Measurements from ENCODE around the gene C1orf94. TPM values are rescaled to one million over a fixed set of nuclear protein-coding genes. Genes with fewer than 3 reads are reported as not detected.
A peak's percentile ranks its signal among the peaks of the same experiment; 100 is the strongest.

C1orf94 gene
- total and polyA plus RNA-seq, 2 of the 8 experiments (the other 6 are each of a cell fraction or from before 2014, with no cell fraction given), result 5.8 to 12.5 TPM

DNA sequence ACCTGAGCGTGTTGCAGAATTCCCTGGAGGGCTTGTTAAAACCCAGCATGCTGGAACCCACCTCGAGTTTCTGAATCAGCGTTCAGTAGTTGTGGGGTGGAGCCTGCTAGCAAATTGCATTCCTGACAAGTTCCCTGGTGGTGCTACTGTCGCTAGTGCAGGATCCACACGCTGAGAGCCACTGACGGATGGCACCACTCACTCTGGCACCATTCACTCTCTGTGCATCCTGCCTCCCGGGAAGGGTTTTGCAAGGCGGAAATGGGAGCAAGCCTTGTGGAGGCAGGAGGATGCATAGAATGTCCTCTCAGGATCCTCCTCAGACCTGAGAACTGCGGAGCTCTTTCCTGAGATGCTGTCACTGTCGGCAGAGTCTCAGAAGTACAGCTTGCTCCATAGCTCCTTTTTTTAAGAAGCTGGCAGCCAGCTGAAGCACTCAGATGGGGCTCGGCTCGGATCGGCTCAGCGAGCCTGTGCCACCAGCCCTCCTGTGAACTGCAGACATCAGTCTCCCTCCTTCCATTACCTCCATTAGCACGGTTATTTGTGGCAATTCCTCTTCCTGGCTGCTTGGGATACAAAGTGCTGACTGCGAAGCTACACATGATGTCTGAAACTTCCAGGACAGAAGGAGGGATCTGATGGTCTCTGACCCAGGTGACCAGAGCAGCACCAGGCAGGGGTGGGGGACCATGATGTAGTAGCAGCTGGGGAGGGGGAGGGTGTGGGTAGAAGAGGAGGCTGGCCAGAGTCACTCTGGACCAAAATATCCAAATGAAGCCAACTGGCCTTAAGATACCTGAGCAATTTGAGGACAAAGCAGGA, 89.6 kb downstream of the C1orf94 start:
- Histone ChIP-seq H4K20me1 (replicated peaks in 1 of 2; ENCODE audit: control insufficient read depth in 1 of 2, insufficient read depth in 2 of 2, low read length in 2 of 2) (peaks cover 0 to 2% of the 10 kb centered on the region in 2 experiments), H2AFZ (ENCODE audit: low read length) (0 out of 2 replicates have a peak overlapping the region, but pooled peaks have one; percentile 7), H3K36me3 (ENCODE audit: control insufficient read depth in 2 of 4, insufficient read depth in 4 of 4, low read length in 3 of 4) (no peaks in the 10 kb centered on the region), H4K8ac (ENCODE audit: extremely low read depth, insufficient read depth, low read length) (no peak overlapping the region), H3K79me1 (ENCODE audit: low read depth, low read length) (no peaks in the 10 kb centered on the region), H3K4ac (replicated peaks; ENCODE audit: insufficient read length, low read depth, low read length) (no peak overlapping the region), H2AK5ac (ENCODE audit: low read depth, low read length) (no peak overlapping the region), H2BK20ac (ENCODE audit: low read length) (no peak overlapping the region), H4K91ac (replicated peaks; ENCODE audit: insufficient read length, low read length) (no peak overlapping the region), H3K4me1 (replicated peaks in 1 of 4; ENCODE audit: control insufficient read depth in 3 of 4, insufficient read depth in 4 of 4, low read length in 3 of 4) (peaks cover 0 to 5% (median 3%) of the 10 kb centered on the region in 4 experiments; a peak in 5 of 7 replicates), H3K4me2 (ENCODE audit: insufficient read depth in 1 of 2, low read depth in 2 of 2, low read length in 2 of 2) (peak overlapping the region; percentile 9 to 15; a peak in 2 of 4 replicates), H3K23ac (ENCODE audit: insufficient read length) (no peak overlapping the region), H2BK5ac (ENCODE audit: low read depth, low read length) (no peak overlapping the region), H3K9ac (replicated peaks in 1 of 4; ENCODE audit: extremely low read depth in 1 of 4, low read depth in 3 of 4, low read length in 3 of 4) (no peak overlapping the region), H3K27me3 (replicated peaks in 1 of 4; ENCODE audit: control insufficient read depth in 3 of 4, extremely low read depth in 1 of 4, insufficient read depth in 3 of 4, low read length in 3 of 4) (peaks cover 0 to 3% (median under 1%) of the 10 kb centered on the region in 4 experiments; a peak in 2 of 7 replicates), H3K27ac (ENCODE audit: low read depth, low read length) (no peak overlapping the region), H4K5ac (ENCODE audit: insufficient read length, low read depth, low read length) (no peak overlapping the region), H2BK15ac (ENCODE audit: low read length) (no peak overlapping the region), H3K18ac (ENCODE audit: extremely low read depth, low read length) (no peak overlapping the region), H3K56ac (replicated peaks; ENCODE audit: insufficient read length, low read depth, low read length) (no peak overlapping the region), H3K9me3 (ENCODE audit: insufficient read depth in 2 of 2, low read depth in 1 of 2, low read length in 1 of 2) (no peaks in the 10 kb centered on the region), H2BK120ac (replicated peaks; ENCODE audit: low read depth, low read length) (no peak overlapping the region), H3K14ac (ENCODE audit: insufficient read length) (no peak overlapping the region), H3K4me3 (ENCODE audit: extremely low read depth in 1 of 4, insufficient read depth in 2 of 4, low read depth in 3 of 4, low read length in 4 of 4) (no peak overlapping the region; a peak in 1 of 8 replicates), H3K23me2 (ENCODE audit: low read depth, low read length) (no peaks in the 10 kb centered on the region), H3K79me2 (ENCODE audit: control insufficient read depth in 1 of 2, insufficient read depth in 2 of 2, low read length in 2 of 2) (no peaks in the 10 kb centered on the region), H2BK12ac (ENCODE audit: low read depth, low read length) (no peak overlapping the region)
- TF ChIP-seq, protein P1, sequence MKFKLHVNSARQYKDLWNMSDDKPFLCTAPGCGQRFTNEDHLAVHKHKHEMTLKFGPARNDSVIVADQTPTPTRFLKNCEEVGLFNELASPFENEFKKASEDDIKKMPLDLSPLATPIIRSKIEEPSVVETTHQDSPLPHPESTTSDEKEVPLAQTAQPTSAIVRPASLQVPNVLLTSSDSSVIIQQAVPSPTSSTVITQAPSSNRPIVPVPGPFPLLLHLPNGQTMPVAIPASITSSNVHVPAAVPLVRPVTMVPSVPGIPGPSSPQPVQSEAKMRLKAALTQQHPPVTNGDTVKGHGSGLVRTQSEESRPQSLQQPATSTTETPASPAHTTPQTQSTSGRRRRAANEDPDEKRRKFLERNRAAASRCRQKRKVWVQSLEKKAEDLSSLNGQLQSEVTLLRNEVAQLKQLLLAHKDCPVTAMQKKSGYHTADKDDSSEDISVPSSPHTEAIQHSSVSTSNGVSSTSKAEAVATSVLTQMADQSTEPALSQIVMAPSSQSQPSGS (IDR thresholded peaks at IDR 0.05; ENCODE audit: low read length), result no peak
- no peak for TF ChIP-seq KDM5A (IDR thresholded peaks at IDR 0.05; ENCODE audit: low read length)
- peak; percentile 18 for TF ChIP-seq KDM4A (IDR thresholded peaks at IDR 0.05; ENCODE audit: low read depth, low read length, severe bottlenecking)
- TF ChIP-seq HDAC2 (IDR thresholded peaks at IDR 0.05; ENCODE audit: borderline replicate concordance in 1 of 2, low read depth in 2 of 2, low read length in 2 of 2), result no peak
- no peak for TF ChIP-seq KDM1A (IDR thresholded peaks at IDR 0.05; ENCODE audit: borderline replicate concordance, low read length)
- ChIA-PET CTCF (ENCODE audit: partially characterized antibody) (interaction anchor here (0.6 to 1.5 kb wide), 2 partner anchors 281 to 1317 kb away, joined by 3 read pairs; no protein-coding TSS in a partner anchor), POLR2A (ENCODE audit: partially characterized antibody) (no interaction called here)
- FAIRE-seq, result no peak
- peak in 1 of 2 experiments; percentile 50 for DNase-seq (ENCODE audit: low read depth in 1 of 2, low spot score in 2 of 2)
- WGBS, 2 experiments (ENCODE audit: extremely low coverage in 1 of 2, insufficient coverage in 1 of 2, insufficient read length in 1 of 2, insufficient replicate concordance in 2 of 2, low coverage in 1 of 2, low lambda C conversion rate in 2 of 2, missing lambda C conversion rate in 1 of 2), result 50% methylated on average over 16 of the region's 16 CpGs; no CpG with 5 or more reads in 1 of the 2 experiments

Measured in H1 (cell line).